HG02798 (cell line): ENCODE data around the gene LTN1.
A peak's percentile ranks its signal among the peaks of the same experiment; 100 is the strongest.

ENCODE experiments used
- ATAC-seq: cut with Tn5 transposase; IDR thresholded peaks from one replicate; pipeline ENCODE4 v1.9.1; 2021; ENCODE audit warnings: mild to moderate bottlenecking; ENCODE audit not compliant: unreplicated experiment, poor library complexity

The LTN1 gene

GRCh38 chr21:28892199-28893111 lies 100.2 kb downstream of the LTN1 start:
- no peak for ATAC-seq

GRCh38 chr21:28885853-28886177 lies 106.9 kb downstream of the LTN1 start:
- ATAC-seq: no peak

- ATAC-seq: peak; percentile 98
Observed at GRCh38 chr21:28884976-28885852, 107.5 kb downstream of the LTN1 start.

GRCh38 chr21:28884481-28884880 lies 108.2 kb downstream of the LTN1 start:
- ATAC-seq: no peak

- no peak for ATAC-seq
Observed at GRCh38 chr21:28883931-28884330, 108.7 kb downstream of the LTN1 start.

- ATAC-seq: no peak
Observed at GRCh38 chr21:28882345-28882744, 110.3 kb downstream of the LTN1 start.
